Measurements from ENCODE around the gene KLK1. TPM values are rescaled to one million over a fixed set of nuclear protein-coding genes. Genes with fewer than 3 reads are reported as not detected.

The KLK1 gene
- polyA plus RNA-seq, 1 donor from 2014 or later, result not detected

GRCh38 chr19:50843701-50844221 is 20.2 kb upstream of the KLK1 start:
- Histone ChIP-seq H3K27me3 (ENCODE audit: insufficient read depth, low read depth, low read length) (no peaks in the 10 kb centered on the region), H3K4me3 (ENCODE audit: low read length) (no peak overlapping the region), H3K9me3 (ENCODE audit: low read length) (no peaks in the 10 kb centered on the region), H3K9ac (ENCODE audit: low read length) (no peak overlapping the region), H3K4me2 (ENCODE audit: low read length) (no peak overlapping the region), H3K36me3 (ENCODE audit: insufficient read depth, low read length) (no peaks in the 10 kb centered on the region), H3K9me2 (ENCODE audit: insufficient read depth, low read length) (no peaks in the 10 kb centered on the region), H3K27ac (ENCODE audit: low read length) (no peak overlapping the region), H3F3A (ENCODE audit: insufficient read depth, low read length, poor library complexity, severe bottlenecking) (no peaks in the 10 kb centered on the region), H4K20me1 (ENCODE audit: insufficient read depth) (no peaks in the 10 kb centered on the region), H2AFZ (ENCODE audit: low read depth, low read length) (no peak overlapping the region), H3K79me2 (replicated peaks; ENCODE audit: insufficient read depth, low read length) (no peaks in the 10 kb centered on the region)
- TF ChIP-seq RAD21 (conservative IDR thresholded peaks at IDR 0.05) (no peak), MXI1 (conservative IDR thresholded peaks at IDR 0.05; ENCODE audit: poor library complexity, severe bottlenecking) (no peak), SMC3 (conservative IDR thresholded peaks at IDR 0.05; ENCODE audit: poor library complexity) (no peak), EP300 (conservative IDR thresholded peaks at IDR 0.05; ENCODE audit: poor library complexity, severe bottlenecking) (no peak), EZH2 (IDR thresholded peaks at IDR 0.05; ENCODE audit: borderline replicate concordance, insufficient read depth, low read length, poor library complexity, severe bottlenecking) (no peak), POLR2AphosphoS5 (IDR thresholded peaks at IDR 0.05) (no peak), CTCF (IDR thresholded peaks at IDR 0.05; ENCODE audit: poor library complexity, severe bottlenecking) (no peak), TAF1 (IDR thresholded peaks at IDR 0.05; ENCODE audit: low read depth) (no peak)
- TF ChIP-seq, protein P1, sequence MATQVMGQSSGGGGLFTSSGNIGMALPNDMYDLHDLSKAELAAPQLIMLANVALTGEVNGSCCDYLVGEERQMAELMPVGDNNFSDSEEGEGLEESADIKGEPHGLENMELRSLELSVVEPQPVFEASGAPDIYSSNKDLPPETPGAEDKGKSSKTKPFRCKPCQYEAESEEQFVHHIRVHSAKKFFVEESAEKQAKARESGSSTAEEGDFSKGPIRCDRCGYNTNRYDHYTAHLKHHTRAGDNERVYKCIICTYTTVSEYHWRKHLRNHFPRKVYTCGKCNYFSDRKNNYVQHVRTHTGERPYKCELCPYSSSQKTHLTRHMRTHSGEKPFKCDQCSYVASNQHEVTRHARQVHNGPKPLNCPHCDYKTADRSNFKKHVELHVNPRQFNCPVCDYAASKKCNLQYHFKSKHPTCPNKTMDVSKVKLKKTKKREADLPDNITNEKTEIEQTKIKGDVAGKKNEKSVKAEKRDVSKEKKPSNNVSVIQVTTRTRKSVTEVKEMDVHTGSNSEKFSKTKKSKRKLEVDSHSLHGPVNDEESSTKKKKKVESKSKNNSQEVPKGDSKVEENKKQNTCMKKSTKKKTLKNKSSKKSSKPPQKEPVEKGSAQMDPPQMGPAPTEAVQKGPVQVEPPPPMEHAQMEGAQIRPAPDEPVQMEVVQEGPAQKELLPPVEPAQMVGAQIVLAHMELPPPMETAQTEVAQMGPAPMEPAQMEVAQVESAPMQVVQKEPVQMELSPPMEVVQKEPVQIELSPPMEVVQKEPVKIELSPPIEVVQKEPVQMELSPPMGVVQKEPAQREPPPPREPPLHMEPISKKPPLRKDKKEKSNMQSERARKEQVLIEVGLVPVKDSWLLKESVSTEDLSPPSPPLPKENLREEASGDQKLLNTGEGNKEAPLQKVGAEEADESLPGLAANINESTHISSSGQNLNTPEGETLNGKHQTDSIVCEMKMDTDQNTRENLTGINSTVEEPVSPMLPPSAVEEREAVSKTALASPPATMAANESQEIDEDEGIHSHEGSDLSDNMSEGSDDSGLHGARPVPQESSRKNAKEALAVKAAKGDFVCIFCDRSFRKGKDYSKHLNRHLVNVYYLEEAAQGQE (IDR thresholded peaks at IDR 0.05; ENCODE audit: borderline replicate concordance), result no peak

DNA sequence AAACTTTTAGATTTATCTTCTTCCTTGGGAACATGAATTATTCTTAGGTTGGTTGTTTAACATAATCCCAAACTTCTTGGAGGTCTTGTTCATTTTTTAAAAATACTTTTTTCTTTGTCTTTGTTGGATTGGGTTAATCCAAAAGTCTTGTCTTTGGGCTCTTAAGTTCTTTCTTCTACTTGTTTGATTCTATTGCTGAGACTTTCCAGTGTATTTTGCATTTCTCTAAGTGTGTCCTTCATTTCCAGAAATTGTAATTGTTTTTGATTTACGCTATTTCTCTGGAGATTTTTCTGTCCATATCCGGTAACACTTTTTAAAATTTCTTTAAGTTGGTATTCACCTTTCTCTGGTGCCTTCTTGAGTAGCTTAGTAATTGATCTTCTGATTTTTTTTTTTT is 19.6 kb upstream of the KLK1 start:
- H3K9me3 ChIP-seq (ENCODE audit: low read length), result no peaks in the 10 kb centered on the region
- no peak for TF ChIP-seq POLR2AphosphoS5 (IDR thresholded peaks at IDR 0.05)
- H3K4me2 ChIP-seq (ENCODE audit: low read length), result no peak overlapping the region
- H3K4me3 ChIP-seq (ENCODE audit: low read length), result no peak overlapping the region
- H3K36me3 ChIP-seq (ENCODE audit: insufficient read depth, low read length), result no peaks in the 10 kb centered on the region
- H4K20me1 ChIP-seq (ENCODE audit: insufficient read depth), result no peaks in the 10 kb centered on the region
- H2AFZ ChIP-seq (ENCODE audit: low read depth, low read length), result no peak overlapping the region
- H3K27ac ChIP-seq (ENCODE audit: low read length), result no peak overlapping the region
- H3K27me3 ChIP-seq (ENCODE audit: insufficient read depth, low read depth, low read length), result no peaks in the 10 kb centered on the region
- H3K79me2 ChIP-seq (replicated peaks; ENCODE audit: insufficient read depth, low read length), result no peaks in the 10 kb centered on the region
- H3F3A ChIP-seq (ENCODE audit: insufficient read depth, low read length, poor library complexity, severe bottlenecking), result no peaks in the 10 kb centered on the region
- H3K9me2 ChIP-seq (ENCODE audit: insufficient read depth, low read length), result no peaks in the 10 kb centered on the region
- H3K9ac ChIP-seq (ENCODE audit: low read length), result no peak overlapping the region

- no peaks in the 10 kb centered on the region for H3K9me2 ChIP-seq (ENCODE audit: insufficient read depth, low read length)
- TF ChIP-seq EZH2 (IDR thresholded peaks at IDR 0.05; ENCODE audit: borderline replicate concordance, insufficient read depth, low read length, poor library complexity, severe bottlenecking) (no peak), EP300 (conservative IDR thresholded peaks at IDR 0.05; ENCODE audit: poor library complexity, severe bottlenecking) (no peak), MXI1 (conservative IDR thresholded peaks at IDR 0.05; ENCODE audit: poor library complexity, severe bottlenecking) (no peak), RAD21 (conservative IDR thresholded peaks at IDR 0.05) (no peak), POLR2AphosphoS5 (IDR thresholded peaks at IDR 0.05) (no peak), TAF1 (IDR thresholded peaks at IDR 0.05; ENCODE audit: low read depth) (no peak), CTCF (IDR thresholded peaks at IDR 0.05; ENCODE audit: poor library complexity, severe bottlenecking) (no peak), SMC3 (conservative IDR thresholded peaks at IDR 0.05; ENCODE audit: poor library complexity) (no peak)
- TF ChIP-seq, protein P1 (IDR thresholded peaks at IDR 0.05; ENCODE audit: borderline replicate concordance), result no peak
Observed at GRCh38 chr19:50842130-50842529, 18.5 kb upstream of the KLK1 start.

More at GRCh38 chr19:50842130-50842529, 18.5 kb upstream of the KLK1 start:
- Histone ChIP-seq H3K4me3 (ENCODE audit: low read length) (no peak overlapping the region), H3K4me2 (ENCODE audit: low read length) (no peak overlapping the region), H3K36me3 (ENCODE audit: insufficient read depth, low read length) (no peaks in the 10 kb centered on the region), H4K20me1 (ENCODE audit: insufficient read depth) (no peaks in the 10 kb centered on the region), H3K9ac (ENCODE audit: low read length) (no peak overlapping the region), H3K27ac (ENCODE audit: low read length) (no peak overlapping the region), H3K79me2 (replicated peaks; ENCODE audit: insufficient read depth, low read length) (no peaks in the 10 kb centered on the region), H3K9me3 (ENCODE audit: low read length) (no peaks in the 10 kb centered on the region), H2AFZ (ENCODE audit: low read depth, low read length) (no peak overlapping the region), H3K27me3 (ENCODE audit: insufficient read depth, low read depth, low read length) (peaks cover 2% of the 10 kb centered on the region), H3F3A (ENCODE audit: insufficient read depth, low read length, poor library complexity, severe bottlenecking) (no peaks in the 10 kb centered on the region)

Measured in neural cell (in vitro differentiated cells).